Lower lobe of right lung (tissue), 2 donors: ENCODE measurements around the gene CREBRF. TPM values are rescaled to one million over a fixed set of nuclear protein-coding genes. Genes with fewer than 3 reads are reported as not detected.

ENCODE experiments used
- ATAC-seq, 2 donors: fragments of 200-7000 bp; cut with Tn5 transposase; one replicate each; pipeline ENCODE4 v1.9.1; 2020 to 2022; ENCODE audit warnings: mild to moderate bottlenecking in 2 of 2, moderate library complexity in 2 of 2
- DNase-seq: peaks from one replicate; pipeline ENCODE4 v3.0.0-alpha.2; 2020
- H3K27ac ChIP-seq: fragments of 200-600 bp; one replicate; pipeline ENCODE4 v1.8.0; 2022
- H3K27me3 ChIP-seq: fragments of 200-600 bp; one replicate; pipeline ENCODE4 v1.8.0; 2022; ENCODE audit warnings: low read depth
- H3K36me3 ChIP-seq: fragments of 200-600 bp; one replicate; pipeline ENCODE4 v1.8.0; 2022; ENCODE audit warnings: mild to moderate bottlenecking
- H3K4me1 ChIP-seq: fragments of 200-600 bp; one replicate; pipeline ENCODE4 v1.8.0; 2022
- H3K4me3 ChIP-seq: fragments of 200-600 bp; one replicate; pipeline ENCODE4 v1.8.0; 2022; ENCODE audit warnings: mild to moderate bottlenecking
- H3K9me3 ChIP-seq: fragments of 200-600 bp; one replicate; pipeline ENCODE4 v1.8.0; 2022
- intact Hi-C: fragments of 100-400 bp; cut with DNase I; formaldehyde crosslinking; loops from one replicate; pipeline ENCODE4 v1.11.0; 2022
- total RNA-seq: library from RNA; stranded (reverse); fragmentation: NEBNext Ultra II Directional; extraction: Animal tissue kit (Norgen Biotek cat#: 25700); gene quantifications from one replicate; pipeline ENCODE4 v1.2.1, GENCODE V29; 2021
- TF ChIP-seq, protein P1 (sequence below): fragments of 200-600 bp; IDR thresholded peaks from one replicate; pipeline ENCODE4 v1.8.0; 2022; ENCODE audit warnings: antibody characterized with exemption, mild to moderate bottlenecking
- donor health status: DM: no; HTN: yes; CAD: no; lungs with severe emphysema.

The CREBRF gene
- total RNA-seq, 1 donor from 2014 or later: 50.2 TPM

DNA sequence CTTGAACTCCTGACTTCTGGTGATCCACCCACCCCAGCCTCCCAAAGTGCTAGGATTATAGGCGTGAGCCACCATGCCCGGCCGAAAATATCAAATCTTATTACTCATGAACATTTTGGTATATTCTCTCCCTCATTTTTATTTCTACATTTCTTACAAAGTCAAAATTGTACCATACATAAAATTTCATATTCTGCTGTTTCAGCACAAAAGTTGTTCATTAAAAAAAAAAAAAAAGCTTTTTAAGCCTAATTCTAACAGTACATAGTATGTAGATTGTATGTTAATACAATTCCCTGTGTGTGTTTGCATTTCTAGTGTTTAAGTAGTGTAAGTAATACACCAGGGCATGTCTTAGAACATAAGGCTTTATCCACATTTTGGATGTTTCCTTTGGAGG, 103.1 kb downstream of the CREBRF start:
- H3K27me3 ChIP-seq: no peaks in the 10 kb centered on the region
- H3K9me3 ChIP-seq: no peaks in the 10 kb centered on the region
- no peak overlapping the region for H3K27ac ChIP-seq
- intact Hi-C loops: no loop called here
- DNase-seq (no peak), ATAC-seq (no peak)
- TF ChIP-seq, protein P1, sequence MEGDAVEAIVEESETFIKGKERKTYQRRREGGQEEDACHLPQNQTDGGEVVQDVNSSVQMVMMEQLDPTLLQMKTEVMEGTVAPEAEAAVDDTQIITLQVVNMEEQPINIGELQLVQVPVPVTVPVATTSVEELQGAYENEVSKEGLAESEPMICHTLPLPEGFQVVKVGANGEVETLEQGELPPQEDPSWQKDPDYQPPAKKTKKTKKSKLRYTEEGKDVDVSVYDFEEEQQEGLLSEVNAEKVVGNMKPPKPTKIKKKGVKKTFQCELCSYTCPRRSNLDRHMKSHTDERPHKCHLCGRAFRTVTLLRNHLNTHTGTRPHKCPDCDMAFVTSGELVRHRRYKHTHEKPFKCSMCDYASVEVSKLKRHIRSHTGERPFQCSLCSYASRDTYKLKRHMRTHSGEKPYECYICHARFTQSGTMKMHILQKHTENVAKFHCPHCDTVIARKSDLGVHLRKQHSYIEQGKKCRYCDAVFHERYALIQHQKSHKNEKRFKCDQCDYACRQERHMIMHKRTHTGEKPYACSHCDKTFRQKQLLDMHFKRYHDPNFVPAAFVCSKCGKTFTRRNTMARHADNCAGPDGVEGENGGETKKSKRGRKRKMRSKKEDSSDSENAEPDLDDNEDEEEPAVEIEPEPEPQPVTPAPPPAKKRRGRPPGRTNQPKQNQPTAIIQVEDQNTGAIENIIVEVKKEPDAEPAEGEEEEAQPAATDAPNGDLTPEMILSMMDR: no peak
- no peak overlapping the region for H3K4me3 ChIP-seq
- no peaks in the 10 kb centered on the region for H3K4me1 ChIP-seq
- H3K36me3 ChIP-seq: peaks cover 97% of the 10 kb centered on the region

- H3K36me3 ChIP-seq: peaks cover 90% of the 10 kb centered on the region
- intact Hi-C loops: no loop called here
- no peak for DNase-seq
- no peaks in the 10 kb centered on the region for H3K9me3 ChIP-seq
- TF ChIP-seq, protein P1: no peak
- H3K27me3 ChIP-seq: no peaks in the 10 kb centered on the region
- H3K4me1 ChIP-seq: no peaks in the 10 kb centered on the region
- H3K27ac ChIP-seq: no peak overlapping the region
- ATAC-seq: no peak
- no peak overlapping the region for H3K4me3 ChIP-seq
Measured at GRCh38 chr5:173161148-173161547, 105.0 kb downstream of the CREBRF start.

DNA sequence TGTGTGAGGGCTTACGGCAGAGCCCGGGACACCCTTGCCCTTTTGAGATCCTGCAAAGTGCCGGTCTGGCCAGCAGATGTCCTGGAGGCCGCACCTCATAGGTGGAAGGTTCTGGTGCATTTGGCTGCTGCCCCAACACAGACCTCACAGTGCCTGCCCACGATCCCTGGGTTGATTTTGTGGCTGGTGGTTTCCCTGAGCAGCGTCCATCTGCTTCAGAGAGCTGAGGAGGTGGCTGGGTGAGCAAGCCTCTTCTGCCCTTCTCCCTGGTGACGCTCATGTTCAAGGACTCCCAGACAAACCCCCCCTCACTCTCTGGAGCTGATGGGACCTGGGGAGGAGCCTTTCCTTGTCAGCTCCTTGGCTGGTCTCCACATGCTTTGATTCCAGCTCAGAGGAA, 107.1 kb downstream of the CREBRF start:
- intact Hi-C loops: no loop called here
- Histone ChIP-seq H3K27me3 (no peaks in the 10 kb centered on the region), H3K9me3 (no peaks in the 10 kb centered on the region), H3K4me1 (no peaks in the 10 kb centered on the region), H3K27ac (no peak overlapping the region), H3K4me3 (no peak overlapping the region), H3K36me3 (peaks cover 71% of the 10 kb centered on the region)
- no peak for ATAC-seq
- DNase-seq: no peak
- TF ChIP-seq, protein P1: no peak

DNA sequence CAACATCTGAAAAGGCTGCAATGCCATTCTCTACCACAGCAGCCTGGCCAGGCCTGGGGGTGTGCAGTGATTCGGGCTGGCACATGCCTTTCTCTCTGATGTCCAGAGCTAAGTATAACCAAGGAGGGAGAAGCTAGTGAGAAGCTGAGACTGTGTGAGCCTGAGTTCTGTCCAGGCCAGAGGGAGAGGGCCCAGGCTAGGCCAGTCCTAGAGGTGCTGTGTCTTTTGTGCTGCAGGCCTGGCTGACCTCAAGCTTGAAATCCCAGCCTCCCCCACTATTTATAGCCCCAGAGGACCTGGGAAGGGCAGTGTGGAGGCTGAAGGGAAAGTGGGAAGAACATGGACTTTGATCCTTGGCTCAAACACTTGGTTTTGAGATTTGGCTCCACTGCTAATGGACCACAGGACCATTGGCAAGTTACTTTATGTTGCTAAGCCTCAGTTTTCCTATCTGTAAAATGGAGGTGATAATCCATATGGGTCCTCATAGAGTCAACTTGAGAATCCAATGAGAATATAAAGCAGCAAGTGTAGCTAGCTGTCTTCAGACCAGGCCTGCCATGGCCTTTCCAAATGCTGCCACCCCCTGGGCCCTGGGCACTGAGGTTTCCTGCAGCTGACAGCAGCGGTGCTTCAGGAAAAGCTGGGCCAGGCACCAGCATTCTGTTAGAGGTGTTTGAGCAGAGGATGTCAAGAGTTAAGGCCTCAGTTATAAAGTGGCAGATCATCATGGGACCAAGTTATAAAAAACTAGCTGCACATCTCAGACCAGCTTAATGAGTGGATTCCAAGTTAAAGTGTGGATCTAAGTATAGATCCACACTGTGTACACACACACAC, 109.2 kb downstream of the CREBRF start:
- DNase-seq: no peak
- H3K36me3 ChIP-seq: peaks cover 49% of the 10 kb centered on the region
- H3K27ac ChIP-seq: no peak overlapping the region
- intact Hi-C loops: no loop called here
- no peak overlapping the region for H3K4me3 ChIP-seq
- no peaks in the 10 kb centered on the region for H3K27me3 ChIP-seq
- no peaks in the 10 kb centered on the region for H3K9me3 ChIP-seq
- ATAC-seq: no peak
- no peaks in the 10 kb centered on the region for H3K4me1 ChIP-seq
- TF ChIP-seq, protein P1: no peak

- Histone ChIP-seq H3K27ac (no peak overlapping the region), H3K4me3 (no peak overlapping the region), H3K4me1 (no peaks in the 10 kb centered on the region), H3K36me3 (no peaks in the 10 kb centered on the region), H3K9me3 (no peaks in the 10 kb centered on the region), H3K27me3 (no peaks in the 10 kb centered on the region)
- no peak for ATAC-seq
- intact Hi-C loops: no loop called here
- no peak for DNase-seq
- TF ChIP-seq, protein P1: no peak
Measured at GRCh38 chr5:173172166-173172565, 116.0 kb downstream of the CREBRF start.
